ENCODE data around the gene BMPR1B.
"Not testable (repeated sequence)": the region's sequence is repeated elsewhere in the genome, so short reads cannot be mapped to it uniquely, and the experiment has no call there.

The BMPR1B gene

DNA sequence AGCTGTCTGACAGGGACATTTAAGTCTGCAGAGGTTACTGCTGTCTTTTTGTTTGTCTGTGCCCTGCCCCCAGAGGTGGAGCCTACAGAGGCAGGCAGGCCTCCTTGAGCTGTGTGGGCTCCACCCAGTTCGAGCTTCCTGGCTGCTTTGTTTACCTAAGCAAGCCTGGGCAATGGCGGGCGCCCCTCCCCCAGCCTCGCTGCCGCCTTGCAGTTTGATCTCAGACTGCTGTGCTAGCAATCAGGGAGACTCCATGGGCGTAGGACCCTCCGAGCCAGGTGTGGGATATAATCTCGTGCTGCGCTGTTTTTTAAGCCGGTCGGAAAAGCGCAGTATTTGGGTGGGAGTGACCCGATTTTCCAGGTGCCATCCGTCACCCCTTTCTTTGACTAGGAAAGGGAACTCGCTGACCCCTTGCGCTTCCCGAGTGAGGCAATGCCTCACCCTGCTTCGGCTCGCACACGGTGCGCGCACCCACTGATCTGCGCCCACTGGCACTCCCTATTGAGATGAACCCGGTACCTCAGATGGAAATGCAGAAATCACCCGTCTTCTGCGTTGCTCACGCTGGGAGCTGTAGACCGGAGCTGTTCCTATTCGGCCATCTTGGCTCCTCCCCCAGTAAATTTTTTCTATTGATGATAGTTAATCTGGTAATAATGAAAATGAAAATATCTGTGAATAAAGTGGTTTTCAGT lies 83.6 kb downstream of the BMPR1B start:
- not testable (repeated sequence) for DNase-seq

DNA sequence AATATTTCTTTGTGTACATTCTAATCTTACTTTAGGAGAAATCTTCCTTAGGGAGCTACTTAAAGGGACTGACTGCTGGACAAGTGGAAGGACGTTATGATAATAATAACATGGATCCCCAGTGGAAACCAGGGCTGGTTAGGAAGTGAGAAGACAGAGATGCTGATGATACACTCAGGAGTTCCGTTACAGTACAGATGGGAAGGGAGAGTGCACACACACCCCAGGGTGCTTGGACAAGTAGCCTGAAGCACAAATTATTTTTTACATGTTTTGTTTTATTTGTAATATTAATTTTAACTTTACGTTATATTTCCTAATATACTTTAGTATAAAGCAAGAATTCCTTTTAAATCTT lies 84.1 kb downstream of the BMPR1B start:
- DNase-seq: no peak

DNA sequence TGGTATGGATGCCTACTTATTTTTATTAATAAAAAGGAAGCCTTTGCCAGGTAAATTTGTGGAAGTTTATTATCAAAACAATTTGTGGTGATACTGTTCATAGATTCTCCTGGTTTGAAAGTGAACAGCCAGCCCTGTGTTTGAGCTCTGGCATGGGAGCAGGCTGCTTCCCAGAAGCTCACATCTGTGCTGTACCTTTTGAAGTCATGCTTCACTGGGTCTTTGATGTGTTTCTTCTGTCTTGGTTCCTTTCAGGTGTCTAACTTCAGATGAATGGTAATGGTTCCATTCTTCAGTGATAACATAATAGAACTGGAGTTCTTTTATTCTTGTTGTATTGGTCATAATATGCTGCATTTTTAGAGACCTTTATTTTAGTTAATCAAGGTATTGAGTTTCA lies 85.5 kb downstream of the BMPR1B start:
- no peak for DNase-seq

DNA sequence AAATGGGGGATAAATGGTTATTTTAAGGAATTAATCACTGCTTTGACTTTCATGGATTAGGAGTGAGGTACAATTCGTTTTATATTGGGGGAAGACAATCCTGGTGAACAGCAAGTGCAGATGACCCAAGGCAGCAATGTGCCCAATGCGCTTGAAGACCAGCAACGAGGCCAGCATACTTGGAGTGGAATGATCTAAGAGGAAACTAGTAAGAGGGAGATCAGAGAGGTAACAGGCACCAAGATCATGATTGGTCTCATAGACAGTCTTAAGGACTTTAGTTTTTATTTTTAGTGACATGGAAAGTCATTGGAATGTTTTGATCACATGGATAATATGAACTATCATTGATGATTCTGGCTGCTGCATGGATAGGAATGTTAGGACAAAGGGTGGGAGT lies 90.6 kb downstream of the BMPR1B start:
- no peak for DNase-seq

DNA sequence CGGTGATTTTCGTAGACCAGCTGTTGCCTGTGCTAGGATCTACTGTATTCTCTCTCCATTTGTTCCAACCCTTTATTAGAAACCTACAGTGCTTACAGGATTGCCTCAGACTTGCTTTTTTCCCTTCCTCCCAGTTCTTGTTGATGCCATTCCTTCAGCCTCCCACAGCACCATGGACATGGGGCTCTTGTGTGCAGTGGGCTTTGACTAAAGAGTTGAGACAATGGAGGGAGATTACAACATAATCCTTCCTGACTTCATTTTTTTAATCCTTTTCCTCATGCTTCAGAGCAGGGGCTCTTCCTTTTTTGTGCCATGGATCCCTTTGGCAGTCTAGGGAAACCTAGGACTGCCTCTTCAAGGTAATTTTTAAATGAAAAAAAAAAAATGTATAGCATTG lies 92.1 kb downstream of the BMPR1B start:
- DNase-seq: no peak

DNA sequence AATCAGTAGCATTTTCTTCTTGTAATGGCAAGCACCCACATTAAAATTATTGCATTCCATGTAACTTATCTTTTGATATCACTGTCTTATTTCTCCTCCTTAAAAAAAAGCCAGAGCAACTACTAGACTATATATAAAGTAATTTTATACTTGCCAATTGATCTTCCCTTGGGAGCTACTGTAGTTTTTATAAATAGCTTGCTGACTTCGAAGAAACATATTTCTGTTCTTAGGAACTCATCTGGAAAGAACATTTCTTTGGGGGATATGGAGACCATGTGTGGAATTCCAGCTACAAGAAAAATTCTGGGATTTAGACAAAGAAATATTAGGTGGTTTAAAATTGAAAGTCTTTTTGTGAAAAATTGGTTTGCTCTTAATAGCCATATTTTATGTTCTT lies 94.9 kb downstream of the BMPR1B start:
- no peak for DNase-seq

DNA sequence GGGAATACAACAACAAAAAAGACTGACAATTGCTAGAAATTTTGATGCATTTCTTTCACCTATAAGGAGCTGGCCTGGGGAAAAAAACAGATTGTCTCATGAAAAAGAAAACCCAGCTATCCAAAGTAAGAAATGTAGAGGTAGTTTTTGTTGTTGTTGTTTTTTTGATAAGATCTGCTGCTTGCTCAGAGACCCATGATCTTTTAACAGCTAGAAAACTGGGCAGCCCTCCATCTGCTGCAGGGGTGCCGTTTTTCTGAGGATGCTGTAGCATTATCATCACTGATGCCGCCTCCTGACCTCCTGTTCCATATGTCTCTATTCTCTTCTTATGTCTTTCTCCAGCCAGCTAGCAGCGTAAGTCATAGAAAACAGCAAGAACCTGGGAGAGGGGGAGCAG lies 98.3 kb downstream of the BMPR1B start:
- no peak for DNase-seq

DNA sequence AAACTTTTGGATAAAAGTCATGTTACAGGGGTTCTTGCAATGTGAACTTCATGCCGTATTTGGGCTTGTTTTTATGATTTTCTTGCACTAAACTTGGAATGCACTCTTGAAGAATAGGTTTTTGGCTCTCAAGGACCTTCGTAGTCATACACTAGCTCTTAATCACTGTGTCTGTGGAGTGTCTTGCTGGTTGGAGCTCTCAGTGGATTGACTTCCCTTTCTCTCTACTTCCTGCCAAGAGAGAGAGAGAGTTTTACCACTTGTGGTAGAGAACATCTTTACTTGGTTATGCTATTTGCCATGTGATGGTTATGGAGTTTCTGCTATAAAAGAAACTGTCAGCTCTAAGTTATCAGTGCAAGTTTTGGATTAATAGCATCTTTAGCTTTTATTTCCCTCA lies 112.4 kb downstream of the BMPR1B start:
- no peak for DNase-seq

DNA sequence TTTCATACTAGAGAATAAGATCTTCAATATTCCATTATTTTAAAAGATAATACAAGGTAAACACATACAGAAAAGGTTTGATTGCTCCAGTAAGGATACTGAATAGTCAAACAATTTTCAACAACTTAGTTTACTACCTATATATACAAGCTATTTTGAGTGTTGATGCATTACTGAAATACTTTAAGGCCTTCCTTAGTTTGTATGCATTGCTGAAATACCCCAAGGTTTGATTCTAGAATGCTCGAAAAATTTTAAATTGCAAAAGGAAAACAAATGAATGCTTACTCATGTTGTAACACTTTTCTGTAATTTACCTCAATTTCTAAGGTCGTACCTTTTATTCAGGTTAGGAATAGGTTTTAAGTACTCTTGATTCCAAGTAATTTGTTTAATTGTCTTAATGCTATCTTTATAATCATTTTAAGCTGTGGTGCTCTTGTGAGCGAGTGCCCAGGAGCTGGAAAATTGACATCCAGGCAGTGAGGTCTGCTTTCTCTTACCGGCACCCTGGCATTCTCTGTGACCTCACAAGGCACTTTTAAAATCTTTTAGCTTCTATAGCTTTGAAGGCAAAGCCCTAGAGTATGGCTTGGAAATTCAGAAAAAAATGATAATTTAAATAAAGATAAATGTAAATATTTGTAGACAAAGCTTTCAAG lies 114.0 kb downstream of the BMPR1B start:
- DNase-seq: no peak

DNA sequence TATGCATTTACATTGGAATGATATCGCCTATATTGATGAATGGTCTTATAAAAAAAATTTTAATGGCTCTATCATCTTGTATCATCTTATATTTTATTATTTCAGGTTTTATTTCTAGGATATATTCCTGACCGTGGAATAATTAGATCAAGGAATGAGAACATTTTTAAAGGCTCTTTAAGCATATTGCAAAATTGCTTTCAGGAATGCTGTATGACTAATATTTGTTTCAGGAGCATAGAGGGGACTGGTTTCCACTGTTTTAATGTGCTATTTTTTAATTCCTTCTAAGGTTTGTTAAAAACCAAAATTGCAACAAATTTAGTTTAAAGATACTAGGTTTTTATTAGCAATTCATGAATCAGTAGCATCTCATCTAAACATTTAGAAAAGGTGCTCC lies 120.2 kb downstream of the BMPR1B start:
- DNase-seq: no peak

DNA sequence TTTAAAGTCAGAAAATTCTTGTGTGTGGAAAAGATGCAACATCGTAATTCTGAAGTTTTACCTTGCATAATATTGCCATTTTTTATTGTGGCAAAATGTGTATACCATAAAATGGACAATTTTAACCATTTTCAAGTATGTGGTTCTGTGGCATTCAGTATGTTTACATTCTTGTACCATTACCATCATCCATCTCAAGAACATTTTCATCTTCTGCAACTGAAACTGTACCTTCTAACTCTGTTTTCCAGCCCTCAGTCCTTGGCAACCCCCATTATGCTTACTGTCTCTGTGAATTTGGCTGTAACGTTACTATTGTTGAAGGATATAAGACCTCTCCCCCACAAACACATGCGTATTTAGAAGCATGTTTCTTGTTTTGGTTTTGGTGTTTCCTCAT lies 123.2 kb downstream of the BMPR1B start:
- DNase-seq: no peak

DNA sequence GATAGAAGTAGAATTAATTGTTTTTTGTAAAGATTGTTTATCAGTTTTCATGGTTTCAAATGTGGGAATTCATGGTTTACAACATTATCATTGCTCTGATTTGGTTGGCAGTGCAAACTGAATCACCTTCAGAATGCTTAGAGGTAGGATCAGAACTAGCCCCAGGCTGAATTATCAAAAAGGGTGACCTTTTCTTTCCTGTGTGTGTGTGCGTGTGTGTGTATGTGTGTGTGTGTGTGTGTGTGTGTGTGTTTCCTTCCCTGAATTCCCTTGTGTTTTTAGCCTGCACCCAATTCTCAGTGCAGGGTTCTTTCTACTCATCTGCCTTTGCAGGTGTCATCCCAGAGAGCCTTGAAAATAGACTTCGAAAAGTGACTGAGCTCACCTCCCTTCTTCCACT lies 125.0 kb downstream of the BMPR1B start:
- no peak for DNase-seq

DNA sequence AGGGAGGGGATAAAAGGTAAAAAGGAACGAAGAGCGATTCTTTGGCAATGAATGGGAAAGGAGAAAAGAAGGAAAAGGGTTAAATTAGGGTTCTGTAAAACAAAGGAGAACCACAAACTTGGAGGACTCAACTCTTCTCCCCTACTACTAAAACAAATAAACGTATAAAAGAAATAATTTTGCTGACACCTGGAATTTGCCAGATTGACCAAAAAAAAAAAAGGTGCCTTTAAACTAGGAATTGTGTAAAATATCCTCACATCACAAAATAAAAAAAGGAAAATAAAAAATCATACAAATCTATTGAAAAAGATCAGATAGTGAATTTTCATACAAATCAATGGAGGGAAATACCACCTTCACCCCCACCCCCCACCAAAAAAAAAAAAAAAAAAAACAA lies 129.3 kb downstream of the BMPR1B start:
- DNase-seq: no peak

DNA sequence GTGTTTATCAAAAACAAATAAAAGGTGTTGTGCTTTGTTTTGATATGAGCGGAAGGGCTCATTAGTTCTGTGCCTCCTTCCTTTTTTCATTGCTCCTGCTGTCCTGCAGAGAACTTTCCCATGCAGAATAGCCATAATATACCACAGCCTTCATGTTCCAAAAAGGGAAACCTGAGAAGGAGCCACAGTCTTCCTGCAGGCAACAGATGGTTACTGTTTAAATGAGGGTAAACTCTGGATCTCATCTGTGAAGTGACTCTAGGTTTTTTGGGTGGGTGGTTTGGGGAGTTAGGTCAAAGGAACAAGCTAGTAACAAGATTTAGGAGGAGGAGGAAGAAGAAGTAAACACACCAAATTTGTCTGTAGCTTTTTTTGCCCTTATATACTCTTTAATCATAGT lies 131.8 kb downstream of the BMPR1B start:
- DNase-seq: no peak

DNA sequence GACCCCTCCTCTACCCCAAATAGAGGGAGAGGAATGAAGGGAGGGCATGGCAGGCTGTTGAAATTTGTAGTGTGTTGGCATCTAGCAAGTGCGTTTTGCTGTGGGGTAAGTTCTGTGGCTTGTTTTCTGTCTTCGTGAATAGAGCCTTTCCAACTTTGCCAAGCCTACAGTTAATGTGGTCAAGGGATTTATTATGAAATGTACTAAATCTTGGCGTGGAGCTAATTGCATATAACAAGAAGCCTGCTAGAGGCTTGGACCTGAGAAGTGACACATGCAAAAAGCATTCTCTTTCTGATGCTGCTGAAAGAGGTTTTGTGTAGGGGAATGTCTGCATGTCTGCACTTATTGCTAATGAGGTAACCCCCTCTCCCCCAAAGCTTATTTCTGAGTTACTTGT lies 132.2 kb downstream of the BMPR1B start:
- DNase-seq: no peak

DNA sequence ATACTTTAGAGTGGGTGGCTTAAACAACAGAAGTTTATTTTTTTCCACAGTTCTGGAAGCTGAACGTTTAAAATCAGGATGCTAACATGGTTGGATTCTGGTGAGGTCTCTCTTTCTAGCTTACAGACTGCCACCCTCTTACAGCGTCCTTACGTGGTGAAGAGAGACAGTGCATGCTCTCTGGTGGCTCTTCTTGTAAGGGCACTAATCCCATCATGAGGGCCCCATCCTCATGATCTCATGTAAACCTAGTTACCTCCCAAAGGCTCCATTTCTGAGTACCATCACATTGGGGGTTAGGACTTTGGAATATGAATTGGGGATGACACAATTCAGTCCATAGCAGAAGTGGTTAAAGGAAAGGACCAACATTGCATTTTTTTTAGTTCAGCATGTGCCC lies 132.8 kb downstream of the BMPR1B start:
- no peak for DNase-seq

DNA sequence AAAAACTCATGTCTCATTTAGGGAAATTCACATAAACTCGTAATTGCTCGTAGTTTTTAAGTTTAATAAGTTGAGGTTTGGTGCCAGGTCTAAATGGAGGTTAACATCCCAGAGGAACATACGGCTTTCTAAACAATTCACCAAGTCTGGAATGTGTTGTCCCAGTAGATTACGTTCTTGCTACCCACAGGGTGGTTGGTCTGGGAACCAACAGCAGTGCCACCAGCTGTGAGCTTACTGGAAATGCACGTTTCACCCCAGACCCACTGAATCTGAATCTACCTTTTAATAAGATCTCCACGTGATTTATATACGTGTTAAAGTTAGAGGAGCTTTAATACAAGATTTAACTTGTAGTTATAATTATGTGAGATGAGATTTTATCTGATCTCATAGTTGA lies 134.3 kb downstream of the BMPR1B start:
- DNase-seq: no peak

DNA sequence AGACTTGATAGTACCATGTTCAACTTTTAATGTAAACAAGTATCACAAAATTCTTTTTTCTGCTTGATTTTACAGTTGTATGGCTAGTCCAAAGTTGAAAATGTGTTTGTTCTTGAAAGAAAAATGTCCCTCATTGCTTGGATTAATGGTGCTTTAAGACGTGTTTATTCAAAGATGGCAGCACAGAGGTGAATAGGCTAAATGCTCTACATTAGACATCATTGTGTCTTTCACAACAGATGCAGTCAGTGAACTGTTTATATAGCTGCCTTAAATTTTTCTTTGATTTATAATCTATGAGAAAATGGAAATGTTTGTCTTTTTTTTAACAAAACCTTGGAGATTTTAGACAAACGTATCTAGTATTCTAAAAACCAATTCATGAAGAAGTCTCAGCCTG lies 137.3 kb downstream of the BMPR1B start:
- DNase-seq: no peak

DNA sequence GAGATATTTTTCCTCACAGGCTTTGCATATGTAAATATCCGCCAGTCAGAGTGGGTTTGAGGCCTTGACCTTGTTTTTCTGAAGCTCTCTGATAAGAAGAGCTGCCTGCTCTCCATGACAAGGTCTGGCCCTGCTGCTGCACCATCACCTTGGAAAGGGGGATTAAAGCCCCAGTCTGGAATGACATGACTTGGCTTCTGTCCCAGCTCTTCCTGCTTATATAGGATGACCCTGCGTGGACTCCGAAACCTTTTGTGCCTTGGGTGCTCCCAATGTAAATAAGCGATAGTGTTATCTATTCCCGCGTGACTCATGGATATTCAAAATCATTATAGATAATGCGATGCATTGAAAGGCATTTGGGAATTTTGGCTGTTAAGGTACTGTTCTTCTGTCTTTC lies 139.3 kb downstream of the BMPR1B start:
- no peak for DNase-seq

DNA sequence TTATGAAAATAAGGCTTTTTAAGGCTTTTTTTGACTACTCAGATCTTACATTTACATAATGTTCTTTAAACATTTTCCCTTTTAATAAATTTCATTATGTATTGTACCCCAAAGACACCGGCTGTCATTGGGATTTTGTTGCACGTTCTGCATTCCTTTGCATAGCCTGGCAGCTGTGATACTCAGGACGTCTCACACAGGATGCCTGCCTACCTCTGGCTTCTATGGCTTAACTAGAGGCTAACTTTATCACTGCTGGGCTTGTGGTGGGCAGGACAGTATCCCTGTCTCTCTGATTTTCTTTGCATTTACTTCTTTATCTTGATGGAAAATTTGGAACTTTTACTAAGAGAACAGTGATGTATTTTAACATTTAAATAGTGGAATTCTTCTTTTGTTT lies 147.8 kb downstream of the BMPR1B start:
- no peak for DNase-seq

DNA sequence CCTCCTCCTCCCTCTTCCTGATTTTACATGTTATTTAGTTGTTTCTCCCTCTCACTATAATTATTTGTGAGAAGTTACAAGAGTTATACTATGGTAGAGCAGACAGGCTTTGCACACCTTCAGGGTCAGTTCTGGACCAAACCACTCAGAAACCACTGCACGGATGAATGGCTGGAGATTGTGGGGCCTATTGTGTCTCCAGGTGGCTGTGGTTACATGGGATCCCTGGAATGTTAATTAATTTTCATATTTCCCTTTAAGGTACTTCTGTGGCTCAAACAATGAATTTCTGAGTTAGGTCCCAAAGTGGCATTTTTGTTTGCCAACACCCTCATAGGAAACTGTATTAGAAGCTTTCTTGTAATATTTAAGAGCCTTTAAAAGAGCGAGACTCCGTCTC lies 151.9 kb downstream of the BMPR1B start:
- DNase-seq: no peak

DNA sequence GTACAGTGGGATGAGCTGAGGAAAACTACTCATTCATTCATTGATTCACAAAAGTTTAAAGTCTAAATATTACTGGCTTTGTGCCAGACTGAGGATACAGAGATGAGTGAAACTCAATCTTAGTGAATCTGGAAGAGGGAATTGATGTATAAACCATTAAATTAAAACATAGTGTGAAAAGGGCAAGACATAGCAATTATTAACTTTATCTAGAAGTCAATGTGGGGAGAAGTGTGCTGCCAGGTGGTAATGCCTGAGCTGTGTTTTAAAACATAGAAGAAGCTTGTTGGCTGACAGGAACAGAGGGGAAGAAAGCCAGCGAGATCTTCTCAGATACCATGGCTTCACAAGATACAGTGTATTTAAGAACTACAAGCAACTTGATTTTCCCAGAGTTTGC lies 153.4 kb downstream of the BMPR1B start:
- DNase-seq: no peak

DNA sequence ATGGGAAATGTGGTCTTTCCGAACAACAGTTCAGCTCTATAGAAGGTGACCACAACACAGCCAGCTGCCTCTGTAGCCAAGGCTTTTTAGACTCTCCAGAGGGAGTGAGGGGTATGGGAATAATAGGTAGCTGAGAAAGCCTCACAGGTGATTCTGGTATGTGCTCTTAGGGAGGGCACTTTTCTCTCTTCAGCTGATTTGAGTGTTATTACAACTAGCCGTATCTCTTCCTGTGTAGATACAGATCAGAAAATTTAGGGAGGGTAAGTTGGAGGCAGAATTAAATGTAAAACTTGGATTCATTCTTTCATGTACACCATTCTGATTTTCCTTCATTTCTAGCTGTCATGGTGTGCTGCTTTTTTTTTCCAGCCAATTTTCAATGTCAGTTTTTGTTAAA lies 154.9 kb downstream of the BMPR1B start:
- DNase-seq: no peak

DNA sequence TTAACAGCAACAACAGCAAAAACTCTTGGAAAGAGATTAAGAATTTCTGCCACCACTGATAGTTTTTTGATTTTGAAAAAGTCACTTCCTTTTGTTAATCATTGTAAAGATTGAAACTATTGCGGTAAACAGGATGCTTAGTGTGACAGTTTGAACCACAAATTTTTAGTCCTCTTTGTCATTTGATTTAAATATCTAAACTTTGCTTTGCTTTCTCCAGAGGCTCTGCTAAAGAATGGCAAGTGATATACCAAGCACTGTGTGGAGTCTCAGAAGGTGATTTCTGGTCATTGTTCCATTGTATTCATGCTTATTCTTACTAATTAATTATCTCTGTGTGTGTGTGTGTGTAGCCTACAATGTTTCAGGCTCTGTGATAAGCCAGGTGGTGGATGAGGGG lies 155.6 kb downstream of the BMPR1B start:
- DNase-seq: no peak

DNA sequence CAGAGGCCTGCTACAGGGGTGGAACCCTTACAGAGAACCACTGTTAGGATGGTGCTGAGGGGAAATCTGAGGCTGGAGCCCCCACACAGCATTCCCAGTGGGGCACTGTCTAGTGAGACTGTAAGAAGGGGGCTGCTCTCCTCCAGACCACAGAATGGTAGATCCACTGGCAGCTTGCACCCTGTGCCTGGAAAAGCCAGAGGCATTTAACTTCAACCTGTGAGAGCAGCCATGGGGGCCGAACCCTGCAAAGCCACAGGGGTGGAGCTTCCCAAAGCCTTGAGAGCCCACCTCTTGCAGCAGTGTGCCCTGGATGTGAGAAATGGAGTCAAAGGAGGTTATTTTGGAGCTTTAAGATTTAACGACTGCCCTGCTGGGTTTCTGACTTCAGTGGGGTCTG lies 159.4 kb downstream of the BMPR1B start:
- DNase-seq: no peak
